ENCODE data around the gene SPG21. TPM values are rescaled to one million over a fixed set of nuclear protein-coding genes. Genes with fewer than 3 reads are reported as not detected.
A peak's percentile ranks its signal among the peaks of the same experiment; 100 is the strongest.

SPG21 gene
- total and polyA plus RNA-seq, 2 of the 8 experiments (the other 6 are each of a cell fraction or from before 2014, with no cell fraction given) = 67.3 to 72.7 TPM

DNA sequence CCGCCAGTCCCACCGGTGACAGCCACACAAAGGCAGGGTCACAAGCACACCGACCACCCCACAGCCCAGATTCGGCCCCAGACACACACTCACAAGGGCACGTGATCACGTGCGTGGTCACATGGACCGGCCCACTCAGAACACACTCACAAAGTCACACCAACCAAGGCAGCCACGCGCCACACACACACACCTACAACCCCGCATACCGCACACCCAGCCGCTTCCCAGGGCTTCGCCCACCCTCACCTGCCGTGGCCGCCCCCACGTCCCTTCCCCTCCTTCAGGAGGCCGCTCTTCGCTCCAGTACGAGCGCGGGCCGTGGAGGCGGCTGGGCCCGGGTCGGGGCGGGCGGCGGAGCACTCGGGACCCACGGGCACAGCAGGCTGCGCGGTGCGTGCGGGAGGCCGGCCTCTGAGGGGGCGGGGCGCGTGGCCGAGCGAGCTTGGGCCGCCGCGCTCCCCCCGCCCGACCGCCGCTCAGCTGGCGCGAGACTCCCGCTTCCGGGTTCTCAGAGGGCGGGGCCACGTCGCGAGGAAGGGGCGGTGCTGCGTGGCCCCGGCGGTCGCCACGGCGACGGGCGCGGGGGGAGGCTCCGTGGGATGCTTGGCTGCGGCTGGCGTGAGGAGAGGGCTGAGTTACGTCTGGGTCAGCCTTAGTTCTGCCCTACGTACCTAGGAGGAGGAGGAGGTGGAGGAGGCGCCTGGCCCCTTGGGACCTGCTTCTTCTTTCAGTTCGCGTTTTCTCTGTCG is at the start of gene SPG21 (continued):
- peak; percentile 59; the same call in 1 of the 2 replicates for TF ChIP-seq RBBP5 (IDR thresholded peaks at IDR 0.05; ENCODE audit: borderline replicate concordance, low read depth, low read length)
- peak; percentile 95 for TF ChIP-seq BACH1 (IDR thresholded peaks at IDR 0.05; ENCODE audit: low read length)
- TF ChIP-seq HDAC2 (IDR thresholded peaks at IDR 0.05; ENCODE audit: borderline replicate concordance in 1 of 2, low read depth in 2 of 2, low read length in 2 of 2) = peak; percentile 90 to 97; a peak in 2 of 4 replicates
- TF ChIP-seq ASH2L (IDR thresholded peaks at IDR 0.05; ENCODE audit: low read length) = peak; percentile 21
- TF ChIP-seq PHF8 (conservative IDR thresholded peaks at IDR 0.05; ENCODE audit: low read depth, low read length) = peak; percentile 62
- peak; percentile 83 for TF ChIP-seq USF2 (IDR thresholded peaks at IDR 0.05; ENCODE audit: low read length)
- peak; percentile 37; the same call in 1 of the 2 replicates for TF ChIP-seq POLR2AphosphoS5 (IDR thresholded peaks at IDR 0.05; ENCODE audit: low read depth, low read length)
- TF ChIP-seq TBP (IDR thresholded peaks at IDR 0.05; ENCODE audit: low read depth, low read length) = peak; percentile 60; the same call in 1 of the 2 replicates
- TF ChIP-seq RXRA (IDR thresholded peaks at IDR 0.05; ENCODE audit: insufficient read depth, low read depth, low read length) = no peak
- TF ChIP-seq KDM5A (IDR thresholded peaks at IDR 0.05; ENCODE audit: low read length) = no peak
- TF ChIP-seq MAFK (IDR thresholded peaks at IDR 0.05; ENCODE audit: low read depth, low read length) = no peak
- TF ChIP-seq POLR2A (IDR thresholded peaks at IDR 0.05; ENCODE audit: control extremely low read depth in 1 of 2, low read depth in 2 of 2, low read length in 2 of 2) = 0 out of 3 replicates have a peak, but pooled peaks of 1 of the 2 experiments have one; percentile 48
- 0 out of 2 replicates have a peak, but pooled peaks have one; percentile 12 for TF ChIP-seq JUN (IDR thresholded peaks at IDR 0.05; ENCODE audit: low read depth, low read length)
- TF ChIP-seq RAD21 (IDR thresholded peaks at IDR 0.05 in 1 of 2, conservative IDR thresholded peaks at IDR 0.05 in 1 of 2; ENCODE audit: low read depth in 2 of 2, low read length in 2 of 2) = no peak
- no peak for TF ChIP-seq SP1 (IDR thresholded peaks at IDR 0.05; ENCODE audit: low read depth, low read length)
- no peak for TF ChIP-seq ZNF274 (IDR thresholded peaks at IDR 0.05; ENCODE audit: borderline replicate concordance, extremely low read depth, low read length)
- peak; percentile 69; the same call in 1 of the 2 replicates for TF ChIP-seq SUZ12 (IDR thresholded peaks at IDR 0.05; ENCODE audit: low read length)
- TF ChIP-seq SP2 (IDR thresholded peaks at IDR 0.05; ENCODE audit: low read length) = no peak
- peak; percentile 44; the same call in 1 of the 2 replicates for TF ChIP-seq CREB1 (IDR thresholded peaks at IDR 0.05)
- TF ChIP-seq CHD2 (IDR thresholded peaks at IDR 0.05; ENCODE audit: low read length) = peak; percentile 78; the same call in 1 of the 2 replicates
- 0 out of 3 replicates have a peak, but pooled peaks of 1 of the 2 experiments have one; percentile 68 for TF ChIP-seq EP300 (IDR thresholded peaks at IDR 0.05; ENCODE audit: borderline replicate concordance in 1 of 2, low read depth in 2 of 2, low read length in 2 of 2)
- TF ChIP-seq RFX5 (IDR thresholded peaks at IDR 0.05; ENCODE audit: borderline replicate concordance, low read depth, low read length) = no peak
- TF ChIP-seq TAF1 (IDR thresholded peaks at IDR 0.05; ENCODE audit: low read depth, low read length) = peak; percentile 47

Data from H1 (cell line).